HEK293 (cell line): Measurements from ENCODE around the gene BABAM1.

Experiments
- BCL11A ChIP-seq: fragments of 450-650 bp; formaldehyde crosslinking; IDR thresholded peaks from 2 replicates; pipeline ENCODE4 v1.5.1; 2016; ENCODE audit warnings: low read depth, missing biosample characterization, missing genetic modification characterization
- HOXC10 ChIP-seq: sonication (generic); formaldehyde crosslinking; IDR thresholded peaks from 2 replicates; pipeline ENCODE4 v1.8.1; 2023; ENCODE audit warnings: mild to moderate bottlenecking, missing genetic modification reagents
- SP3 ChIP-seq: fragments of 450-650 bp; formaldehyde crosslinking; IDR thresholded peaks from 2 replicates; pipeline ENCODE4 v1.5.1; 2016; ENCODE audit warnings: missing biosample characterization, missing genetic modification characterization
- TRIM28 ChIP-seq: IDR thresholded peaks from 2 replicates; pipeline ENCODE4 v1.6.1; 2011; ENCODE audit warnings: low read length, control low read depth, borderline replicate concordance
- ZBTB17 ChIP-seq: fragments of 450-650 bp; formaldehyde crosslinking; IDR thresholded peaks from 2 replicates; pipeline ENCODE4 v1.5.1; 2016; ENCODE audit warnings: missing biosample characterization, missing genetic modification characterization
- ZBTB20 ChIP-seq: fragments of 450-650 bp; formaldehyde crosslinking; IDR thresholded peaks from 2 replicates; pipeline ENCODE4 v1.5.1; 2016; ENCODE audit warnings: missing biosample characterization, missing genetic modification characterization
- ZBTB48 ChIP-seq: fragments of 450-650 bp; formaldehyde crosslinking; IDR thresholded peaks from 2 replicates; pipeline ENCODE4 v1.5.1; 2016; ENCODE audit warnings: missing biosample characterization, missing genetic modification characterization
- ZBTB8A ChIP-seq: fragments of 450-650 bp; formaldehyde crosslinking; IDR thresholded peaks from 2 replicates; pipeline ENCODE4 v1.5.1; 2016; ENCODE audit warnings: missing biosample characterization, missing genetic modification characterization
- ZFP37 ChIP-seq: fragments of 450-650 bp; formaldehyde crosslinking; IDR thresholded peaks from 2 replicates; pipeline ENCODE4 v1.5.1; 2016; ENCODE audit warnings: missing biosample characterization, missing genetic modification characterization
- ZNF121 ChIP-seq: fragments of 450-650 bp; formaldehyde crosslinking; IDR thresholded peaks from 2 replicates; pipeline ENCODE4 v1.5.1; 2016; ENCODE audit warnings: missing biosample characterization, missing genetic modification characterization
- ZNF2 ChIP-seq: fragments of 450-650 bp; formaldehyde crosslinking; IDR thresholded peaks from 2 replicates; pipeline ENCODE4 v1.5.1; 2016; ENCODE audit warnings: missing biosample characterization, missing genetic modification characterization
- ZNF223 ChIP-seq: fragments of 450-650 bp; formaldehyde crosslinking; IDR thresholded peaks from 2 replicates; pipeline ENCODE4 v1.5.1; 2016; ENCODE audit warnings: missing biosample characterization, missing genetic modification characterization
- ZNF324 ChIP-seq: fragments of 450-650 bp; formaldehyde crosslinking; IDR thresholded peaks from 2 replicates; pipeline ENCODE4 v1.5.1; 2016; ENCODE audit warnings: missing biosample characterization, missing genetic modification characterization
- ZNF394 ChIP-seq: fragments of 450-650 bp; formaldehyde crosslinking; IDR thresholded peaks from 2 replicates; pipeline ENCODE4 v1.5.1; 2016; ENCODE audit warnings: missing biosample characterization, missing genetic modification characterization, mild to moderate bottlenecking, moderate library complexity, borderline replicate concordance
- ZNF501 ChIP-seq: fragments of 450-650 bp; formaldehyde crosslinking; IDR thresholded peaks from 2 replicates; pipeline ENCODE4 v1.5.1; 2016; ENCODE audit warnings: missing biosample characterization, missing genetic modification characterization
- ZNF529 ChIP-seq: fragments of 450-650 bp; formaldehyde crosslinking; IDR thresholded peaks from 2 replicates; pipeline ENCODE4 v1.5.1; 2017; ENCODE audit warnings: missing genetic modification characterization, missing biosample characterization; ENCODE audit not compliant: insufficient replicate concordance
- ZNF600 ChIP-seq: fragments of 450-650 bp; formaldehyde crosslinking; IDR thresholded peaks from 2 replicates; pipeline ENCODE4 v1.5.1; 2016; ENCODE audit warnings: missing biosample characterization, missing genetic modification characterization
- ZNF629 ChIP-seq: fragments of 450-650 bp; formaldehyde crosslinking; IDR thresholded peaks from 2 replicates; pipeline ENCODE4 v1.5.1; 2017; ENCODE audit warnings: missing biosample characterization, missing genetic modification characterization
- ZNF654 ChIP-seq: fragments of 450-650 bp; formaldehyde crosslinking; IDR thresholded peaks from 2 replicates; pipeline ENCODE4 v1.5.1; 2016; ENCODE audit warnings: low read depth, missing biosample characterization, missing genetic modification characterization
- ZSCAN30 ChIP-seq: fragments of 450-650 bp; IDR thresholded peaks from 2 replicates; pipeline ENCODE4 v1.5.1; 2018; ENCODE audit warnings: missing biosample characterization, mild to moderate bottlenecking, missing genetic modification characterization, moderate library complexity
- ZXDB ChIP-seq: fragments of 450-650 bp; formaldehyde crosslinking; IDR thresholded peaks from 2 replicates; pipeline ENCODE4 v1.5.1; 2016; ENCODE audit warnings: missing biosample characterization, missing genetic modification characterization
- TF ChIP-seq, protein P1 (sequence below): fragments of 450-650 bp; formaldehyde crosslinking; IDR thresholded peaks from 2 replicates; pipeline ENCODE4 v1.5.1; 2016; ENCODE audit warnings: missing biosample characterization, missing genetic modification characterization
- TF ChIP-seq, protein P2 (sequence below): fragments of 450-650 bp; formaldehyde crosslinking; IDR thresholded peaks from 2 replicates; pipeline ENCODE4 v1.5.1; 2016; ENCODE audit warnings: missing biosample characterization, missing genetic modification characterization
- TF ChIP-seq, protein P3 (sequence below): fragments of 450-650 bp; formaldehyde crosslinking; IDR thresholded peaks from 2 replicates; pipeline ENCODE4 v1.5.1; 2016; ENCODE audit warnings: missing biosample characterization, missing genetic modification characterization, low read depth
- TF ChIP-seq, protein P4 (sequence below): fragments of 450-650 bp; formaldehyde crosslinking; IDR thresholded peaks from 2 replicates; pipeline ENCODE4 v1.5.1; 2016; ENCODE audit warnings: missing biosample characterization, missing genetic modification characterization
- TF ChIP-seq, protein P5 (sequence below): fragments of 450-650 bp; formaldehyde crosslinking; IDR thresholded peaks from 2 replicates; pipeline ENCODE4 v1.5.1; 2016; ENCODE audit warnings: missing biosample characterization, missing genetic modification characterization
- TF ChIP-seq, protein P6 (sequence below): fragments of 450-650 bp; formaldehyde crosslinking; IDR thresholded peaks from 2 replicates; pipeline ENCODE4 v1.5.1; 2016; ENCODE audit warnings: missing biosample characterization, missing genetic modification characterization

The BABAM1 gene

DNA sequence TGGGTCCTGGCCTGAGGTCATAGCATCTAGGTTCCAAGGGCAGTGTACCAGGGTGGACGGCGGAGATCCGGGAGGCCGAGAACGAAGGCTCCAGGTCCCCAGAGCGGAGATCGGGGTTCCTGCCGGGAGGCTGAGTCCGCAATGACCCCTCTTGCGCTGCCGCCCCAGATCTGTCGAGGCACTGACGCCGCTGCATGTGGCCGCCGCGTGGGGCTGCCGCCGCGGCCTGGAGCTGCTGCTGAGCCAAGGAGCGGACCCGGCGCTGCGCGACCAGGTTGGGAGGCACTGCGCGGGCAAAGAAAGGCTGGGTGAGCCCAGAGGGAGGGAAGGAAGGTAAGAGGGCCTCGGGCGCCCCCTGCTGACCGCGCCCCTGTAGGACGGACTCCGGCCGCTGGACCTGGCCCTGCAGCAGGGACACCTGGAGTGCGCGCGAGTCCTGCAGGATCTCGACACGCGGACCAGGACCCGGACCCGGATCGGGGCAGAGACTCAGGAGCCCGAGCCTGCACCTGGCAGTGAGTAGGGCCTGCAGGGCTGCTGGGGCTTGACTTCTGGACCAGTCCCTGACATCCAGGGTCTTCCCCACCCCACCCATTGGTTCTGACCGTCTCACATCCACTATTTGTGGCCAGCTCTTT, 15.4 kb downstream of the BABAM1 start (continued):
- TF ChIP-seq, protein P1, sequence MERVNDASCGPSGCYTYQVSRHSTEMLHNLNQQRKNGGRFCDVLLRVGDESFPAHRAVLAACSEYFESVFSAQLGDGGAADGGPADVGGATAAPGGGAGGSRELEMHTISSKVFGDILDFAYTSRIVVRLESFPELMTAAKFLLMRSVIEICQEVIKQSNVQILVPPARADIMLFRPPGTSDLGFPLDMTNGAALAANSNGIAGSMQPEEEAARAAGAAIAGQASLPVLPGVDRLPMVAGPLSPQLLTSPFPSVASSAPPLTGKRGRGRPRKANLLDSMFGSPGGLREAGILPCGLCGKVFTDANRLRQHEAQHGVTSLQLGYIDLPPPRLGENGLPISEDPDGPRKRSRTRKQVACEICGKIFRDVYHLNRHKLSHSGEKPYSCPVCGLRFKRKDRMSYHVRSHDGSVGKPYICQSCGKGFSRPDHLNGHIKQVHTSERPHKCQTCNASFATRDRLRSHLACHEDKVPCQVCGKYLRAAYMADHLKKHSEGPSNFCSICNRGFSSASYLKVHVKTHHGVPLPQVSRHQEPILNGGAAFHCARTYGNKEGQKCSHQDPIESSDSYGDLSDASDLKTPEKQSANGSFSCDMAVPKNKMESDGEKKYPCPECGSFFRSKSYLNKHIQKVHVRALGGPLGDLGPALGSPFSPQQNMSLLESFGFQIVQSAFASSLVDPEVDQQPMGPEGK = peak; percentile 54; the same call in 1 of the 2 replicates
- TF ChIP-seq TRIM28 (peak; percentile 20; the same call in 1 of the 2 replicates), ZNF2 (tag by site-specific recombination) (peak; percentile 80), ZNF394 (peak; percentile 83; the same call in 1 of the 2 replicates), ZBTB48 (tag by site-specific recombination) (no peak), ZBTB17 (tag by site-specific recombination) (peak; percentile 90), ZNF600 (peak; percentile 89), ZNF121 (peak; percentile 63; the same call in 1 of the 2 replicates), ZBTB8A (peak; percentile 85), ZNF629 (tag by site-specific recombination) (peak; percentile 37; the same call in 1 of the 2 replicates), ZSCAN30 (peak; percentile 62), ZNF223 (no peak), SP3 (no peak), ZNF529 (tag by site-specific recombination) (no peak), ZNF654 (tag by site-specific recombination) (peak; percentile 83), ZBTB20 (0 out of 2 replicates have a peak, but pooled peaks have one; percentile 12), ZNF501 (tag by site-specific recombination) (0 out of 2 replicates have a peak, but pooled peaks have one; percentile 52), ZNF324 (tag by site-specific recombination) (0 out of 2 replicates have a peak, but pooled peaks have one; percentile 51), ZXDB (tag by site-specific recombination) (peak; percentile 44), HOXC10 (CRISPR knock-in tag) (0 out of 2 replicates have a peak, but pooled peaks have one; percentile 15), BCL11A (tag by site-specific recombination) (peak; percentile 65; the same call in 1 of the 2 replicates), ZFP37 (peak; percentile 69; the same call in 1 of the 2 replicates)
- TF ChIP-seq, protein P2, sequence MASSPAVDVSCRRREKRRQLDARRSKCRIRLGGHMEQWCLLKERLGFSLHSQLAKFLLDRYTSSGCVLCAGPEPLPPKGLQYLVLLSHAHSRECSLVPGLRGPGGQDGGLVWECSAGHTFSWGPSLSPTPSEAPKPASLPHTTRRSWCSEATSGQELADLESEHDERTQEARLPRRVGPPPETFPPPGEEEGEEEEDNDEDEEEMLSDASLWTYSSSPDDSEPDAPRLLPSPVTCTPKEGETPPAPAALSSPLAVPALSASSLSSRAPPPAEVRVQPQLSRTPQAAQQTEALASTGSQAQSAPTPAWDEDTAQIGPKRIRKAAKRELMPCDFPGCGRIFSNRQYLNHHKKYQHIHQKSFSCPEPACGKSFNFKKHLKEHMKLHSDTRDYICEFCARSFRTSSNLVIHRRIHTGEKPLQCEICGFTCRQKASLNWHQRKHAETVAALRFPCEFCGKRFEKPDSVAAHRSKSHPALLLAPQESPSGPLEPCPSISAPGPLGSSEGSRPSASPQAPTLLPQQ (tag by site-specific recombination) = peak; percentile 64; the same call in 1 of the 2 replicates
- TF ChIP-seq, protein P3, sequence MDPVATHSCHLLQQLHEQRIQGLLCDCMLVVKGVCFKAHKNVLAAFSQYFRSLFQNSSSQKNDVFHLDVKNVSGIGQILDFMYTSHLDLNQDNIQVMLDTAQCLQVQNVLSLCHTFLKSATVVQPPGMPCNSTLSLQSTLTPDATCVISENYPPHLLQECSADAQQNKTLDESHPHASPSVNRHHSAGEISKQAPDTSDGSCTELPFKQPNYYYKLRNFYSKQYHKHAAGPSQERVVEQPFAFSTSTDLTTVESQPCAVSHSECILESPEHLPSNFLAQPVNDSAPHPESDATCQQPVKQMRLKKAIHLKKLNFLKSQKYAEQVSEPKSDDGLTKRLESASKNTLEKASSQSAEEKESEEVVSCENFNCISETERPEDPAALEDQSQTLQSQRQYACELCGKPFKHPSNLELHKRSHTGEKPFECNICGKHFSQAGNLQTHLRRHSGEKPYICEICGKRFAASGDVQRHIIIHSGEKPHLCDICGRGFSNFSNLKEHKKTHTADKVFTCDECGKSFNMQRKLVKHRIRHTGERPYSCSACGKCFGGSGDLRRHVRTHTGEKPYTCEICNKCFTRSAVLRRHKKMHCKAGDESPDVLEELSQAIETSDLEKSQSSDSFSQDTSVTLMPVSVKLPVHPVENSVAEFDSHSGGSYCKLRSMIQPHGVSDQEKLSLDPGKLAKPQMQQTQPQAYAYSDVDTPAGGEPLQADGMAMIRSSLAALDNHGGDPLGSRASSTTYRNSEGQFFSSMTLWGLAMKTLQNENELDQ (tag by site-specific recombination) = no peak
- TF ChIP-seq, protein P4, sequence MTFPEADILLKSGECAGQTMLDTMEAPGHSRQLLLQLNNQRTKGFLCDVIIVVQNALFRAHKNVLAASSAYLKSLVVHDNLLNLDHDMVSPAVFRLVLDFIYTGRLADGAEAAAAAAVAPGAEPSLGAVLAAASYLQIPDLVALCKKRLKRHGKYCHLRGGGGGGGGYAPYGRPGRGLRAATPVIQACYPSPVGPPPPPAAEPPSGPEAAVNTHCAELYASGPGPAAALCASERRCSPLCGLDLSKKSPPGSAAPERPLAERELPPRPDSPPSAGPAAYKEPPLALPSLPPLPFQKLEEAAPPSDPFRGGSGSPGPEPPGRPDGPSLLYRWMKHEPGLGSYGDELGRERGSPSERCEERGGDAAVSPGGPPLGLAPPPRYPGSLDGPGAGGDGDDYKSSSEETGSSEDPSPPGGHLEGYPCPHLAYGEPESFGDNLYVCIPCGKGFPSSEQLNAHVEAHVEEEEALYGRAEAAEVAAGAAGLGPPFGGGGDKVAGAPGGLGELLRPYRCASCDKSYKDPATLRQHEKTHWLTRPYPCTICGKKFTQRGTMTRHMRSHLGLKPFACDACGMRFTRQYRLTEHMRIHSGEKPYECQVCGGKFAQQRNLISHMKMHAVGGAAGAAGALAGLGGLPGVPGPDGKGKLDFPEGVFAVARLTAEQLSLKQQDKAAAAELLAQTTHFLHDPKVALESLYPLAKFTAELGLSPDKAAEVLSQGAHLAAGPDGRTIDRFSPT (tag by site-specific recombination) = peak; percentile 89
- TF ChIP-seq, protein P5, sequence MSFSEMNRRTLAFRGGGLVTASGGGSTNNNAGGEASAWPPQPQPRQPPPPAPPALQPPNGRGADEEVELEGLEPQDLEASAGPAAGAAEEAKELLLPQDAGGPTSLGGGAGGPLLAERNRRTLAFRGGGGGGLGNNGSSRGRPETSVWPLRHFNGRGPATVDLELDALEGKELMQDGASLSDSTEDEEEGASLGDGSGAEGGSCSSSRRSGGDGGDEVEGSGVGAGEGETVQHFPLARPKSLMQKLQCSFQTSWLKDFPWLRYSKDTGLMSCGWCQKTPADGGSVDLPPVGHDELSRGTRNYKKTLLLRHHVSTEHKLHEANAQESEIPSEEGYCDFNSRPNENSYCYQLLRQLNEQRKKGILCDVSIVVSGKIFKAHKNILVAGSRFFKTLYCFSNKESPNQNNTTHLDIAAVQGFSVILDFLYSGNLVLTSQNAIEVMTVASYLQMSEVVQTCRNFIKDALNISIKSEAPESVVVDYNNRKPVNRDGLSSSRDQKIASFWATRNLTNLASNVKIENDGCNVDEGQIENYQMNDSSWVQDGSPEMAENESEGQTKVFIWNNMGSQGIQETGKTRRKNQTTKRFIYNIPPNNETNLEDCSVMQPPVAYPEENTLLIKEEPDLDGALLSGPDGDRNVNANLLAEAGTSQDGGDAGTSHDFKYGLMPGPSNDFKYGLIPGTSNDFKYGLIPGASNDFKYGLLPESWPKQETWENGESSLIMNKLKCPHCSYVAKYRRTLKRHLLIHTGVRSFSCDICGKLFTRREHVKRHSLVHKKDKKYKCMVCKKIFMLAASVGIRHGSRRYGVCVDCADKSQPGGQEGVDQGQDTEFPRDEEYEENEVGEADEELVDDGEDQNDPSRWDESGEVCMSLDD (tag by site-specific recombination) = 0 out of 2 replicates have a peak, but pooled peaks have one; percentile 26
- TF ChIP-seq, protein P6, sequence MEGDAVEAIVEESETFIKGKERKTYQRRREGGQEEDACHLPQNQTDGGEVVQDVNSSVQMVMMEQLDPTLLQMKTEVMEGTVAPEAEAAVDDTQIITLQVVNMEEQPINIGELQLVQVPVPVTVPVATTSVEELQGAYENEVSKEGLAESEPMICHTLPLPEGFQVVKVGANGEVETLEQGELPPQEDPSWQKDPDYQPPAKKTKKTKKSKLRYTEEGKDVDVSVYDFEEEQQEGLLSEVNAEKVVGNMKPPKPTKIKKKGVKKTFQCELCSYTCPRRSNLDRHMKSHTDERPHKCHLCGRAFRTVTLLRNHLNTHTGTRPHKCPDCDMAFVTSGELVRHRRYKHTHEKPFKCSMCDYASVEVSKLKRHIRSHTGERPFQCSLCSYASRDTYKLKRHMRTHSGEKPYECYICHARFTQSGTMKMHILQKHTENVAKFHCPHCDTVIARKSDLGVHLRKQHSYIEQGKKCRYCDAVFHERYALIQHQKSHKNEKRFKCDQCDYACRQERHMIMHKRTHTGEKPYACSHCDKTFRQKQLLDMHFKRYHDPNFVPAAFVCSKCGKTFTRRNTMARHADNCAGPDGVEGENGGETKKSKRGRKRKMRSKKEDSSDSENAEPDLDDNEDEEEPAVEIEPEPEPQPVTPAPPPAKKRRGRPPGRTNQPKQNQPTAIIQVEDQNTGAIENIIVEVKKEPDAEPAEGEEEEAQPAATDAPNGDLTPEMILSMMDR (tag by site-specific recombination) = peak; percentile 99
